H1 (cell line): ENCODE data around the gene IDI2. TPM values are rescaled to one million over a fixed set of nuclear protein-coding genes. Genes with fewer than 3 reads are reported as not detected.

ENCODE experiments used
- CTCF ChIA-PET: fragments of 300-600 bp; sonication (Branson Sonifier 250); formaldehyde crosslinking; loops from one replicate; lab custom pipeline; 2021; ENCODE audit not compliant: partially characterized antibody; lab: Charles Lee
- POLR2A ChIA-PET: fragments of 300-600 bp; sonication (Branson Sonifier 250); formaldehyde crosslinking; loops from one replicate; lab custom pipeline; 2021; ENCODE audit warnings: inconsistent platforms; ENCODE audit not compliant: partially characterized antibody; lab: Charles Lee
- DNase-seq, 2 experiments: peaks; one replicate each; pipeline versions ENCODE4 v3.0.0 to v3.0.0-alpha.2; 2010 to 2022; ENCODE audit warnings: low spot score in 2 of 2, low read depth in 1 of 2, mixed read lengths in 1 of 2
- FAIRE-seq: peaks from 2 replicates; lab custom pipeline; 2011; peaks lifted over from hg19 to GRCh38; lab: Jason Lieb, UNC
- H2AFZ ChIP-seq: 2 replicates; pipeline ENCODE4 v1.8.1; 2012; ENCODE audit warnings: low read length, inconsistent platforms
- H2AK5ac ChIP-seq: 2 replicates; pipeline ENCODE4 v1.6.1; 2013; ENCODE audit warnings: low read depth, low read length
- H2BK120ac ChIP-seq: replicated peaks from 2 replicates; pipeline ENCODE3; 2013; ENCODE audit warnings: low read depth, low read length, inconsistent platforms
- H2BK12ac ChIP-seq: 2 replicates; pipeline ENCODE4 v1.6.1; 2013; ENCODE audit warnings: low read depth, low read length
- H2BK15ac ChIP-seq: 2 replicates; pipeline ENCODE4 v1.6.1; 2013; ENCODE audit warnings: low read length
- H2BK20ac ChIP-seq: 2 replicates; pipeline ENCODE4 v1.6.1; 2013; ENCODE audit warnings: low read length
- H2BK5ac ChIP-seq: 2 replicates; pipeline ENCODE4 v1.6.1; 2013; ENCODE audit warnings: low read depth, low read length
- H3K14ac ChIP-seq: 2 replicates; pipeline ENCODE4 v1.6.1; 2013; ENCODE audit warnings: inconsistent platforms; ENCODE audit not compliant: insufficient read length
- H3K18ac ChIP-seq: 2 replicates; pipeline ENCODE4 v1.6.1; 2013; ENCODE audit warnings: low read length; ENCODE audit errors: extremely low read depth
- H3K23ac ChIP-seq: 2 replicates; pipeline ENCODE4 v1.6.1; 2013; ENCODE audit warnings: inconsistent platforms; ENCODE audit not compliant: insufficient read length
- H3K23me2 ChIP-seq: 2 replicates; pipeline ENCODE4 v1.6.1; 2013; ENCODE audit warnings: low read depth, low read length
- H3K27ac ChIP-seq: 2 replicates; pipeline ENCODE4 v1.6.1; 2011; ENCODE audit warnings: low read depth, low read length, inconsistent platforms
- H3K27me3 ChIP-seq, 4 experiments: replicated peaks in 1 of 4; 1 replicate in 1 of 4; 2 replicates in 3 of 4; pipeline versions ENCODE4 v1.6.1 to v1.8.1; 2011 to 2013; ENCODE audit warnings: low read length in 3 of 4, mild to moderate bottlenecking in 3 of 4, inconsistent platforms in 2 of 4, mixed read lengths in 2 of 4, moderate library complexity in 1 of 4; ENCODE audit not compliant: control insufficient read depth in 3 of 4, insufficient read depth in 3 of 4; ENCODE audit errors: extremely low read depth in 1 of 4
- H3K36me3 ChIP-seq, 4 experiments: 2 replicates each; pipeline versions ENCODE4 v1.6.1 to v1.8.1; 2011 to 2013; ENCODE audit warnings: mild to moderate bottlenecking in 4 of 4, low read length in 3 of 4, moderate library complexity in 2 of 4, control low read depth in 1 of 4, inconsistent platforms in 1 of 4; ENCODE audit not compliant: insufficient read depth in 4 of 4, control insufficient read depth in 2 of 4
- H3K4ac ChIP-seq: replicated peaks from 2 replicates; pipeline ENCODE3; 2013; ENCODE audit warnings: low read length, low read depth, mixed read lengths, inconsistent platforms; ENCODE audit not compliant: insufficient read length
- H3K4me1 ChIP-seq, 4 experiments: replicated peaks in 1 of 4; 1 replicate in 1 of 4; 2 replicates in 3 of 4; pipeline versions ENCODE4 v1.6.1 to v1.8.1; 2011 to 2013; ENCODE audit warnings: low read length in 3 of 4, inconsistent platforms in 2 of 4, mixed read lengths in 1 of 4; ENCODE audit not compliant: insufficient read depth in 4 of 4, control insufficient read depth in 3 of 4
- H3K4me2 ChIP-seq, 2 experiments: 2 replicates each; pipeline versions ENCODE4 v1.6.1 to v1.8.1; 2011 to 2013; ENCODE audit warnings: low read depth in 2 of 2, low read length in 2 of 2, control low read depth in 1 of 2, inconsistent platforms in 1 of 2, mild to moderate bottlenecking in 1 of 2; ENCODE audit not compliant: insufficient read depth in 1 of 2
- H3K4me3 ChIP-seq, 4 experiments: fragments of 200-600, 300-600 bp in 1 of 4; sonication (generic), shearing (Covaris generic), sonication (Bioruptor Twin) in 1 of 4; 2 replicates each; pipeline versions ENCODE4 v1.5.1 to v1.8.1; 2011 to 2016; ENCODE audit warnings: low read length in 4 of 4, low read depth in 3 of 4, control low read depth in 2 of 4, inconsistent platforms in 2 of 4, mild to moderate bottlenecking in 2 of 4, mixed read lengths in 1 of 4, moderate library complexity in 1 of 4; ENCODE audit not compliant: insufficient read depth in 2 of 4; ENCODE audit errors: extremely low read depth in 1 of 4
- H3K56ac ChIP-seq: replicated peaks from 2 replicates; pipeline ENCODE3; 2013; ENCODE audit warnings: low read depth, mild to moderate bottlenecking, mixed read lengths, low read length, inconsistent platforms; ENCODE audit not compliant: insufficient read length
- H3K79me1 ChIP-seq: 2 replicates; pipeline ENCODE4 v1.6.1; 2013; ENCODE audit warnings: low read depth, low read length, control low read depth
- H3K79me2 ChIP-seq, 2 experiments: 2 replicates each; pipeline versions ENCODE4 v1.6.1 to v1.8.1; 2012 to 2013; ENCODE audit warnings: low read length in 2 of 2, mild to moderate bottlenecking in 2 of 2, inconsistent platforms in 1 of 2; ENCODE audit not compliant: insufficient read depth in 2 of 2, control insufficient read depth in 1 of 2
- H3K9ac ChIP-seq, 4 experiments: replicated peaks in 1 of 4; 1 replicate in 1 of 4; 2 replicates in 3 of 4; pipeline versions ENCODE4 v1.6.1 to v1.8.1; 2011 to 2013; ENCODE audit warnings: low read depth in 3 of 4, low read length in 3 of 4, control low read depth in 2 of 4, mild to moderate bottlenecking in 2 of 4, moderate library complexity in 2 of 4, inconsistent platforms in 1 of 4; ENCODE audit errors: extremely low read depth in 1 of 4
- H3K9me3 ChIP-seq, 2 experiments: 2 replicates each; pipeline versions ENCODE4 v1.6.1 to v1.8.1; 2012 to 2013; ENCODE audit warnings: mild to moderate bottlenecking in 2 of 2, moderate library complexity in 2 of 2, control low read depth in 1 of 2, inconsistent platforms in 1 of 2, low read depth in 1 of 2, low read length in 1 of 2, mixed read lengths in 1 of 2; ENCODE audit not compliant: insufficient read depth in 2 of 2
- H4K20me1 ChIP-seq, 2 experiments: replicated peaks in 1 of 2; 2 replicates each; pipeline versions ENCODE3 to v1.8.1; 2011 to 2013; ENCODE audit warnings: inconsistent platforms in 2 of 2, low read length in 2 of 2, mild to moderate bottlenecking in 1 of 2; ENCODE audit not compliant: insufficient read depth in 2 of 2, control insufficient read depth in 1 of 2
- H4K5ac ChIP-seq: 2 replicates; pipeline ENCODE4 v1.6.1; 2013; ENCODE audit warnings: low read length, low read depth, mixed read lengths, inconsistent platforms; ENCODE audit not compliant: insufficient read length
- H4K8ac ChIP-seq: 2 replicates; pipeline ENCODE4 v1.8.0; 2013; ENCODE audit warnings: mild to moderate bottlenecking, moderate library complexity, low read length, inconsistent platforms; ENCODE audit not compliant: insufficient read depth; ENCODE audit errors: extremely low read depth
- H4K91ac ChIP-seq: replicated peaks from 2 replicates; pipeline ENCODE3; 2013; ENCODE audit warnings: low read length, mixed read lengths, inconsistent platforms; ENCODE audit not compliant: insufficient read length
- CBX5 ChIP-seq: fragments of 300-800, 300-1000 bp; sonication (generic); IDR thresholded peaks from 2 replicates; pipeline ENCODE4 v1.7.1; 2016; ENCODE audit warnings: antibody characterized with exemption, low read length, low read depth
- CBX8 ChIP-seq: fragments of 300-800, 300-1000 bp; sonication (generic); IDR thresholded peaks from 2 replicates; pipeline ENCODE4 v1.7.1; 2016; ENCODE audit warnings: low read depth, low read length, borderline replicate concordance
- CEBPB ChIP-seq: IDR thresholded peaks from 2 replicates; pipeline ENCODE4 v1.6.1; 2012; ENCODE audit warnings: low read depth, low read length
- EP300 ChIP-seq, 2 experiments: IDR thresholded peaks; 1 replicate in 1 of 2; 2 replicates in 1 of 2; pipeline ENCODE4 v1.6.1; 2011 to 2012; ENCODE audit warnings: low read depth in 2 of 2, low read length in 2 of 2, mild to moderate bottlenecking in 2 of 2, borderline replicate concordance in 1 of 2, inconsistent platforms in 1 of 2, moderate library complexity in 1 of 2
- KDM1A ChIP-seq: fragments of 200-600, 300-600 bp; sonication (generic); IDR thresholded peaks from 2 replicates; pipeline ENCODE4 v1.7.1; 2016; ENCODE audit warnings: mild to moderate bottlenecking, low read length, borderline replicate concordance
- MAFK ChIP-seq: IDR thresholded peaks from 2 replicates; pipeline ENCODE4 v1.6.1; 2012; ENCODE audit warnings: low read depth, mild to moderate bottlenecking, improper control_type of control experiment, low read length
- RXRA ChIP-seq: IDR thresholded peaks from 2 replicates; pipeline ENCODE4 v1.6.1; 2011; ENCODE audit warnings: low read depth, mild to moderate bottlenecking, low read length, moderate library complexity; ENCODE audit not compliant: insufficient read depth
- SAP30 ChIP-seq: fragments of 300-600 bp; sonication (generic); IDR thresholded peaks from 2 replicates; pipeline ENCODE4 v1.7.1; 2012; ENCODE audit warnings: low read length, moderate library complexity, mild to moderate bottlenecking, inconsistent platforms; ENCODE audit not compliant: insufficient read depth, insufficient replicate concordance
- TBP ChIP-seq: IDR thresholded peaks from 2 replicates; pipeline ENCODE4 v1.6.1; 2011; ENCODE audit warnings: low read depth, low read length, improper control_type of control experiment
- WGBS, 2 experiments: shearing (Covaris generic) in 1 of 2; methylation state at CpG; one replicate each; pipeline versions ENCODE4 v1.1.6 to v1.1.7; 2013 to 2015; ENCODE audit warnings: low lambda C conversion rate in 2 of 2, mixed read lengths in 2 of 2, inconsistent platforms in 1 of 2, low coverage in 1 of 2, missing lambda C conversion rate in 1 of 2; ENCODE audit not compliant: insufficient replicate concordance in 2 of 2, insufficient coverage in 1 of 2, insufficient read length in 1 of 2; ENCODE audit errors: extremely low coverage in 1 of 2, missing lambda C conversion rate in 1 of 2; 5-methylcytosine and 5-hydroxymethylcytosine counted together
- polyA plus RNA-seq, 7 experiments: library from polyadenylated mRNA; depleted of rRNA in 3 of 7; stranded (reverse) in 5 of 7; unstranded in 2 of 7; fragments of >200 nt in 5 of 7; fragments of 200-250 nt in 2 of 7; gene quantifications; 1 replicate in 5 of 7; 2 replicates in 1 of 7; 4 replicates in 1 of 7; pipeline versions ENCODE4 v1.2.1 to v1.2.3, GENCODE V29; 2011 to 2013; ENCODE audit warnings: missing spikeins in 2 of 7, mixed read lengths in 2 of 7
- total RNA-seq: library from RNA; stranded (reverse); fragmentation: NEBNext Ultra II Directional; extraction: Animal tissue kit (Norgen Biotek cat#: 25700); gene quantifications from 2 replicates; pipeline ENCODE4 v1.2.1, GENCODE V29; 2021

The IDI2 gene
- total and polyA plus RNA-seq, 2 of the 8 experiments (the other 6 are each of a cell fraction or from before 2014, with no cell fraction given) = not detected

- H2BK12ac ChIP-seq = no peak overlapping the region
- H3K9me3 ChIP-seq = no peaks in the 10 kb centered on the region
- H3K4me2 ChIP-seq = no peak overlapping the region; a peak in 1 of 4 replicates
- H4K5ac ChIP-seq = no peak overlapping the region
- FAIRE-seq = no peak
- H3K27me3 ChIP-seq = no peaks in the 10 kb centered on the region
- H3K56ac ChIP-seq = no peak overlapping the region
- H4K8ac ChIP-seq = no peak overlapping the region
- peaks cover 10% of the 10 kb centered on the region; the same call in 1 of the 2 replicates for H3K79me1 ChIP-seq
- H3K4me1 ChIP-seq = peaks cover 0 to 5% (median 2%) of the 10 kb centered on the region in 4 experiments; a peak in 3 of 7 replicates
- H3K4me3 ChIP-seq = no peak overlapping the region
- no peak overlapping the region for H2AK5ac ChIP-seq
- H4K91ac ChIP-seq = no peak overlapping the region
- no peak overlapping the region for H3K23ac ChIP-seq
- H3K18ac ChIP-seq = no peak overlapping the region
- peaks cover 7 to 30% of the 10 kb centered on the region in 2 experiments for H4K20me1 ChIP-seq
- H3K27ac ChIP-seq = no peak overlapping the region
- 90% methylated on average over 4 of the region's 4 CpGs; no CpG with 5 or more reads in 1 of the 2 experiments for WGBS, 2 experiments
- no peaks in the 10 kb centered on the region; the same call in 1 of the 2 replicates for H3K23me2 ChIP-seq
- H3K14ac ChIP-seq = no peak overlapping the region
- H3K4ac ChIP-seq = no peak overlapping the region
- H3K79me2 ChIP-seq = peaks cover 21 to 48% of the 10 kb centered on the region in 2 experiments
- ChIA-PET POLR2A (interaction anchor here (1.0 to 1.8 kb wide), 3 partner anchors 12 to 51 kb away, joined by 3 to 4 read pairs (median 3); partner anchors contain the start of gene WDR37), CTCF (interaction anchor here (1.0 kb wide), 1 partner anchor 255 kb away, joined by 3 read pairs; no protein-coding TSS in a partner anchor)
- no peak overlapping the region for H2BK20ac ChIP-seq
- TF ChIP-seq EP300 (IDR thresholded peaks at IDR 0.05; ENCODE audit: borderline replicate concordance in 1 of 2, low read depth in 2 of 2, low read length in 2 of 2) (no peak), CBX8 (no peak), CEBPB (no peak), SAP30 (no peak), KDM1A (no peak), RXRA (no peak), CBX5 (no peak), TBP (no peak), MAFK (no peak)
- H2AFZ ChIP-seq = no peak overlapping the region
- peak overlapping the region in 2 of 4 experiments; percentile 33 to 43; a peak in 3 of 7 replicates for H3K9ac ChIP-seq
- no peak overlapping the region for H2BK5ac ChIP-seq
- no peak overlapping the region for H2BK120ac ChIP-seq
- peaks cover 3 to 55% (median 30%) of the 10 kb centered on the region in 4 experiments; a peak in 7 of 8 replicates for H3K36me3 ChIP-seq
- no peak overlapping the region for H2BK15ac ChIP-seq
- no peak for DNase-seq
Observed at GRCh38 chr10:1044146-1044545, 18.5 kb upstream of the IDI2 start.
